ENCODE data around the gene KRT36. TPM values are rescaled to one million over a fixed set of nuclear protein-coding genes. Genes with fewer than 3 reads are reported as not detected.

KRT36 gene
- total RNA-seq, 1 donor from 2014 or later: not detected

GRCh38 chr17:41478237-41478636, 11.5 kb downstream of the KRT36 start:
- H3K27me3 Mint-ChIP-seq (ENCODE audit: low read depth): no peaks in the 10 kb centered on the region
- peaks cover 7% of the 10 kb centered on the region for H3K9me3 Mint-ChIP-seq
- DNase-seq (ENCODE audit: low spot score in 2 of 2, unreplicated experiment in 2 of 2): no peak
- no peaks in the 10 kb centered on the region for H3K36me3 Mint-ChIP-seq
- peaks cover under 1% of the 10 kb centered on the region for H3K4me1 Mint-ChIP-seq
- H3K27ac Mint-ChIP-seq: no peak overlapping the region
- no peak for TF ChIP-seq CTCF (IDR thresholded peaks at IDR 0.05; ENCODE audit: unreplicated experiment)
- no peak overlapping the region for H3K4me3 Mint-ChIP-seq

- Mint-ChIP-seq H3K4me3 (no peak overlapping the region), H3K27me3 (ENCODE audit: low read depth) (no peaks in the 10 kb centered on the region)
- TF ChIP-seq CTCF (IDR thresholded peaks at IDR 0.05; ENCODE audit: unreplicated experiment): no peak
Measured at GRCh38 chr17:41476866-41477815, 12.6 kb downstream of the KRT36 start.

GRCh38 chr17:41475421-41475820, 14.3 kb downstream of the KRT36 start:
- no peak overlapping the region for H3K27ac Mint-ChIP-seq
- no peak for TF ChIP-seq CTCF (IDR thresholded peaks at IDR 0.05; ENCODE audit: unreplicated experiment)
- peaks cover 25% of the 10 kb centered on the region for H3K9me3 Mint-ChIP-seq
- H3K4me3 Mint-ChIP-seq: no peak overlapping the region
- no peaks in the 10 kb centered on the region for H3K4me1 Mint-ChIP-seq
- no peaks in the 10 kb centered on the region for H3K27me3 Mint-ChIP-seq (ENCODE audit: low read depth)
- peaks cover 3% of the 10 kb centered on the region for H3K36me3 Mint-ChIP-seq
- no peak for DNase-seq (ENCODE audit: low spot score in 2 of 2, unreplicated experiment in 2 of 2)

More at GRCh38 chr17:41476866-41477815, 12.6 kb downstream of the KRT36 start:
- no peak overlapping the region for H3K27ac Mint-ChIP-seq
- peaks cover 12% of the 10 kb centered on the region for H3K9me3 Mint-ChIP-seq
- H3K4me1 Mint-ChIP-seq: no peaks in the 10 kb centered on the region
- DNase-seq (ENCODE audit: low spot score in 2 of 2, unreplicated experiment in 2 of 2): no peak
- H3K36me3 Mint-ChIP-seq: peaks cover 3% of the 10 kb centered on the region

- no peak for DNase-seq (ENCODE audit: low spot score in 2 of 2, unreplicated experiment in 2 of 2)
- no peak overlapping the region for H3K4me3 Mint-ChIP-seq
- TF ChIP-seq CTCF (IDR thresholded peaks at IDR 0.05; ENCODE audit: unreplicated experiment): no peak
- H3K9me3 Mint-ChIP-seq: peaks cover 25% of the 10 kb centered on the region
- no peak overlapping the region for H3K27ac Mint-ChIP-seq
- peaks cover 3% of the 10 kb centered on the region for H3K36me3 Mint-ChIP-seq
- H3K4me1 Mint-ChIP-seq: no peaks in the 10 kb centered on the region
- H3K27me3 Mint-ChIP-seq (ENCODE audit: low read depth): no peaks in the 10 kb centered on the region
Measured at GRCh38 chr17:41474863-41475262, 14.8 kb downstream of the KRT36 start.

GRCh38 chr17:41468346-41468745, 21.4 kb downstream of the KRT36 start:
- H3K4me3 Mint-ChIP-seq: no peak overlapping the region
- H3K27me3 Mint-ChIP-seq (ENCODE audit: low read depth): peaks cover 2% of the 10 kb centered on the region
- H3K4me1 Mint-ChIP-seq: peaks cover 7% of the 10 kb centered on the region
- H3K9me3 Mint-ChIP-seq: peaks cover 31% of the 10 kb centered on the region
- TF ChIP-seq CTCF (IDR thresholded peaks at IDR 0.05; ENCODE audit: unreplicated experiment): no peak
- DNase-seq (ENCODE audit: low spot score in 2 of 2, unreplicated experiment in 2 of 2): no peak
- H3K36me3 Mint-ChIP-seq: peaks cover 5% of the 10 kb centered on the region
- H3K27ac Mint-ChIP-seq: no peak overlapping the region

Data from mesothelial cell of epicardium (in vitro differentiated cells).